ENCODE results near the gene VPS33A.
"Not testable (repeated sequence)": the region's sequence is repeated elsewhere in the genome, so short reads cannot be mapped to it uniquely, and the experiment has no call there.

The VPS33A gene

DNA sequence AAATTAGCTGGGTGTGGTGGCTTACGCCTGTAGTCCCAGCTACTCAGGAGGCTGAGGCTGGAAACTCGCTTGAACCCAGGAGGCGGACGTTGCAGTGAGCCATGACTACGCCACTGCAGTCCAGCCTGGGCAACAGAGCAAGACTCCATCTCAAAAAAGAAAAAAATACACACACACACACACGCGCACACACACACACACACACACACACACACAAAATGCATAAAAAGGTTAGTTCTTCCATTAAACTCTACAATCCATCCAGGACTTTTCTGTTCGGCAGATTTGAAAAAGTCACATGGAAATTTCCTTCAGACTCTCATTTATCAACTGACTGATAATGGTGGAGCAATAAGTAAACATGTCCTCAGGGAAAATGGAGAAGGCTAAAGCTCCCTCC, 9.2 kb upstream of the VPS33A start:
- H3K27me3 ChIP-seq: no peaks in the 10 kb centered on the region
- no peak for TF ChIP-seq Cebpa-rat (IDR thresholded peaks at IDR 0.05)
- no peak overlapping the region for H3K4me3 ChIP-seq
- no peaks in the 10 kb centered on the region for H3K9me3 ChIP-seq (replicated peaks in 1 of 11)
- H3K4me2 ChIP-seq: no peak overlapping the region
- no peak overlapping the region for H3K9ac ChIP-seq
- H3K36me3 ChIP-seq: peaks cover 70 to 100% (median 86%) of the 10 kb centered on the region in 11 experiments
- H4K20me1 ChIP-seq: no peaks in the 10 kb centered on the region; a peak in 1 of 22 replicates
- H3K27ac ChIP-seq: no peak overlapping the region
- H3K4me1 ChIP-seq: no peaks in the 10 kb centered on the region

DNA sequence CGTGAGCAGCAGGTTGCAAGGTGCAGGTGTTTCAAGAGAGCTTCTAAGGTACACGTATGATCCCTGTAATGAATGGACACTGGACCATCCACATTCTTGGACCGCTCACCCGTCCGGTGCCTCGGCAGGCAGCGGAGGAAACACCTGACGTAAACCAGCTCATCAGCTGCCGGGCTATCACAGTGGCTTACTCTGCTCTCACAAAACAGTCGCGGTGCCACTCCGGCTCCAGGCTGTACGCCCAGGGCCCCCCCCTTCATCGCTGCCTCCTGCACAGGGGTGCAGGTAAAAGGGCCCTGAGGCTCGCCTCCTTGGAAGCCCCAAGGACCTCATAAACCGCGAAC, 436 bp downstream of the VPS33A start:
- Histone ChIP-seq H3K27ac (peak overlapping the region; percentile 78 to 91 (median 83)), H3K9ac (peak overlapping the region; percentile 82 to 94 (median 89)), H3K4me2 (peak overlapping the region; percentile 83 to 97 (median 87)), H3K4me3 (peak overlapping the region; percentile 76 to 98 (median 88)), H4K20me1 (peaks cover 0 to 4% (median 0%) of the 10 kb centered on the region in 11 experiments; a peak in 1 of 22 replicates), H3K27me3 (no peaks in the 10 kb centered on the region), H3K4me1 (peaks cover 18 to 23% (median 20%) of the 10 kb centered on the region in 10 experiments), H3K36me3 (peaks cover 30 to 46% (median 38%) of the 10 kb centered on the region in 11 experiments), H3K9me3 (replicated peaks in 1 of 11) (no peaks in the 10 kb centered on the region)
- no peak for TF ChIP-seq Cebpa-rat (IDR thresholded peaks at IDR 0.05)

GRCh38 chr12:122265476-122265875, 818 bp downstream of the VPS33A start:
- Histone ChIP-seq H3K4me1 (peaks cover 18 to 23% (median 20%) of the 10 kb centered on the region in 10 experiments), H3K9ac (peak overlapping the region; percentile 82 to 94 (median 89)), H3K4me2 (peak overlapping the region; percentile 83 to 97 (median 87)), H3K36me3 (peaks cover 30 to 46% (median 39%) of the 10 kb centered on the region in 11 experiments), H3K27ac (peak overlapping the region; percentile 78 to 91 (median 83); a peak in 21 of 22 replicates), H3K9me3 (replicated peaks in 1 of 11) (no peaks in the 10 kb centered on the region), H3K27me3 (no peaks in the 10 kb centered on the region), H4K20me1 (peaks cover 0 to 4% (median 0%) of the 10 kb centered on the region in 11 experiments; a peak in 1 of 22 replicates), H3K4me3 (peak overlapping the region; percentile 76 to 98 (median 88))
- TF ChIP-seq Cebpa-rat (IDR thresholded peaks at IDR 0.05): no peak

GRCh38 chr12:122260735-122261134, 5.6 kb downstream of the VPS33A start:
- not testable (repeated sequence) for H3K27ac ChIP-seq; H3K27me3 ChIP-seq; H3K4me2 ChIP-seq; H3K9ac ChIP-seq; H3K9me3 ChIP-seq (replicated peaks in 1 of 11); H3K4me3 ChIP-seq
- Histone ChIP-seq H4K20me1 (peaks cover 0 to 22% (median 0%) of the 10 kb centered on the region in 11 experiments; a peak in 5 of 22 replicates), H3K36me3 (peaks cover 71 to 84% (median 79%) of the 10 kb centered on the region in 11 experiments), H3K4me1 (peaks cover 10 to 14% (median 11%) of the 10 kb centered on the region in 10 experiments; a peak in 19 of 20 replicates)

- Histone ChIP-seq H4K20me1 (peaks cover 0 to 28% (median 0%) of the 10 kb centered on the region in 11 experiments; a peak in 5 of 22 replicates), H3K36me3 (peaks cover 71 to 100% (median 91%) of the 10 kb centered on the region in 11 experiments)
- H3K27ac ChIP-seq; H3K9ac ChIP-seq; H3K4me1 ChIP-seq; H3K9me3 ChIP-seq (replicated peaks in 1 of 11); H3K4me2 ChIP-seq; H3K27me3 ChIP-seq; H3K4me3 ChIP-seq: not testable (repeated sequence)
Measured at GRCh38 chr12:122258939-122259338, 7.4 kb downstream of the VPS33A start.

GRCh38 chr12:122258462-122258861, 7.8 kb downstream of the VPS33A start:
- H3K4me2 ChIP-seq; H3K9me3 ChIP-seq (replicated peaks in 1 of 11); H3K9ac ChIP-seq; H3K27me3 ChIP-seq; H3K27ac ChIP-seq; H3K4me3 ChIP-seq; H3K4me1 ChIP-seq: not testable (repeated sequence)
- H4K20me1 ChIP-seq: peaks cover 0 to 33% (median 0%) of the 10 kb centered on the region in 11 experiments; a peak in 5 of 22 replicates
- H3K36me3 ChIP-seq: peaks cover 68 to 100% (median 91%) of the 10 kb centered on the region in 11 experiments

DNA sequence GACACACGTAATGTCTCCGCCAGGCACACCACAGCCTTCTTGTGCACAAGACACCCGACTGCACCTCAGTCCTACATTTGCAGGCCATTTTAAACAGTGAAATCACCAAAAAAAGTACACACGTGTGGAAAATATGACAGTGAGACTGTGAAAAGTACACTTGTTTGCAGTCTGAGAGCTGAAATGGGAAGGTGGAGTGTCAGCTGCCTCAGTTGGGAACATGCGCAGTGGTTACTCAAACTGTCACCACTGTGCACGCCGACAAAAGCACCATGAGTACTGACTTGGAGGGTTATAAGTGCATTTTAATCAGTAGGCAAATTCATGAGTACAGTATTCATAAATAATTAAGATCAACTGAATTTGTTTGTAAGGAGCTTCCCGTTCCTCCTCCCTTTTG, 15.8 kb downstream of the VPS33A start:
- Histone ChIP-seq H3K4me1 (peaks cover 0 to 5% (median 3%) of the 10 kb centered on the region in 10 experiments; a peak in 14 of 20 replicates), H3K36me3 (peaks cover 31 to 88% (median 65%) of the 10 kb centered on the region in 11 experiments), H3K27me3 (no peaks in the 10 kb centered on the region), H3K9ac (no peak overlapping the region), H3K4me2 (no peak overlapping the region), H3K9me3 (replicated peaks in 1 of 11) (no peaks in the 10 kb centered on the region), H3K27ac (no peak overlapping the region), H3K4me3 (no peak overlapping the region), H4K20me1 (peaks cover 0 to 21% (median 0%) of the 10 kb centered on the region in 11 experiments; a peak in 6 of 22 replicates)
- TF ChIP-seq Cebpa-rat (IDR thresholded peaks at IDR 0.05): no peak

- Histone ChIP-seq H3K27ac (no peak overlapping the region), H3K4me2 (no peak overlapping the region), H3K36me3 (peaks cover 31 to 83% (median 60%) of the 10 kb centered on the region in 11 experiments), H3K4me3 (no peak overlapping the region), H4K20me1 (peaks cover 0 to 21% (median 0%) of the 10 kb centered on the region in 11 experiments; a peak in 6 of 22 replicates), H3K9me3 (replicated peaks in 1 of 11) (no peaks in the 10 kb centered on the region), H3K9ac (no peak overlapping the region), H3K4me1 (peaks cover 0 to 9% (median 8%) of the 10 kb centered on the region in 10 experiments; a peak in 15 of 20 replicates), H3K27me3 (no peaks in the 10 kb centered on the region)
- TF ChIP-seq Cebpa-rat (IDR thresholded peaks at IDR 0.05): no peak
Measured at GRCh38 chr12:122250047-122250446, 16.2 kb downstream of the VPS33A start.

DNA sequence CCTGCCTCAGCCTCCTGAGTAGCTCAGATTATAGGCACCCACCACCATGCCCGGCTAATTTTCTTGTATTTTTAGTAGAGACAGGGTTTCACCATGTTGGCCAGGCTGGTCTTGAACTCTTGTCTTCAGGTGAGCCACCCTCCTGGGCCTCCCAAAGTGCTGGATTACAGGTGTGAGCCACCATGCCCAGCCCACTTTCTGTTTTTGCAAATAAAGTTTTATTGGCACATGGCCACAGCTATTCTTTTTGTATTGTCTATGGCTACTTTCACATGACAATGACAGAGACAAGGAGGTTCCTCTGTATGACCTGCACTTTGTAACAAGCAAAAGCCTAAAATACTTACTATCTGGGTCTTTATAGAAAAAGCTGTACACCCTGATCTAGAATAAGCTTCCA, 20.7 kb downstream of the VPS33A start:
- peak overlapping the region in 7 of 11 experiments; percentile 1 to 63 (median 42); a peak in 7 of 22 replicates for H3K4me2 ChIP-seq
- no peaks in the 10 kb centered on the region for H3K9me3 ChIP-seq (replicated peaks in 1 of 11)
- peaks cover 0 to 22% (median 17%) of the 10 kb centered on the region in 10 experiments; a peak in 15 of 20 replicates for H3K4me1 ChIP-seq
- no peak overlapping the region for H3K9ac ChIP-seq
- no peak overlapping the region for H3K27ac ChIP-seq
- TF ChIP-seq Cebpa-rat (IDR thresholded peaks at IDR 0.05): no peak
- H3K4me3 ChIP-seq: no peak overlapping the region
- H4K20me1 ChIP-seq: peaks cover 0 to 5% (median 0%) of the 10 kb centered on the region in 11 experiments; a peak in 3 of 22 replicates
- H3K27me3 ChIP-seq: no peaks in the 10 kb centered on the region
- H3K36me3 ChIP-seq: peaks cover 29 to 84% (median 70%) of the 10 kb centered on the region in 11 experiments

Measured in BLaER1 treated with 17β-estradiol and CSF1 and Interleukin-3, amounts not matched to agents 10 nM and 100 nM (cell line).